ENCODE measurements around the gene DYNC2H1. TPM values are rescaled to one million over a fixed set of nuclear protein-coding genes. Genes with fewer than 3 reads are reported as not detected.

DYNC2H1 gene
- total RNA-seq, 1 donor from 2014 or later = 25.3 TPM

GRCh38 chr11:103266167-103266831, 157.1 kb downstream of the DYNC2H1 start:
- no peak for TF ChIP-seq POLR2AphosphoS5 (IDR thresholded peaks at IDR 0.05; ENCODE audit: insufficient read depth in 1 of 2, low read depth in 1 of 2)
- TF ChIP-seq, protein P1, sequence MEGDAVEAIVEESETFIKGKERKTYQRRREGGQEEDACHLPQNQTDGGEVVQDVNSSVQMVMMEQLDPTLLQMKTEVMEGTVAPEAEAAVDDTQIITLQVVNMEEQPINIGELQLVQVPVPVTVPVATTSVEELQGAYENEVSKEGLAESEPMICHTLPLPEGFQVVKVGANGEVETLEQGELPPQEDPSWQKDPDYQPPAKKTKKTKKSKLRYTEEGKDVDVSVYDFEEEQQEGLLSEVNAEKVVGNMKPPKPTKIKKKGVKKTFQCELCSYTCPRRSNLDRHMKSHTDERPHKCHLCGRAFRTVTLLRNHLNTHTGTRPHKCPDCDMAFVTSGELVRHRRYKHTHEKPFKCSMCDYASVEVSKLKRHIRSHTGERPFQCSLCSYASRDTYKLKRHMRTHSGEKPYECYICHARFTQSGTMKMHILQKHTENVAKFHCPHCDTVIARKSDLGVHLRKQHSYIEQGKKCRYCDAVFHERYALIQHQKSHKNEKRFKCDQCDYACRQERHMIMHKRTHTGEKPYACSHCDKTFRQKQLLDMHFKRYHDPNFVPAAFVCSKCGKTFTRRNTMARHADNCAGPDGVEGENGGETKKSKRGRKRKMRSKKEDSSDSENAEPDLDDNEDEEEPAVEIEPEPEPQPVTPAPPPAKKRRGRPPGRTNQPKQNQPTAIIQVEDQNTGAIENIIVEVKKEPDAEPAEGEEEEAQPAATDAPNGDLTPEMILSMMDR (IDR thresholded peaks at IDR 0.05) = no peak
- TF ChIP-seq POLR2A (IDR thresholded peaks at IDR 0.05) = no peak
- intact Hi-C loops (cut with DNase I) = no loop called here
- no peak overlapping the region for H3K27ac ChIP-seq
- no peaks in the 10 kb centered on the region for H3K4me1 ChIP-seq
- no peaks in the 10 kb centered on the region for H3K27me3 ChIP-seq
- no peaks in the 10 kb centered on the region for H3K9me3 ChIP-seq
- peaks cover 0 to 7% of the 10 kb centered on the region in 2 donors for H3K36me3 ChIP-seq
- no peak for DNase-seq (ENCODE audit: extremely low spot score in 2 of 2)
- H3K4me3 ChIP-seq = no peak overlapping the region

- Histone ChIP-seq H3K9me3 (no peaks in the 10 kb centered on the region), H3K27me3 (no peaks in the 10 kb centered on the region), H3K4me3 (no peak overlapping the region), H3K27ac (no peak overlapping the region), H3K36me3 (peaks cover 0 to 3% of the 10 kb centered on the region in 2 donors), H3K4me1 (no peaks in the 10 kb centered on the region)
- DNase-seq (ENCODE audit: extremely low spot score in 2 of 2) = no peak
- intact Hi-C loops (cut with DNase I) = no loop called here
- TF ChIP-seq POLR2AphosphoS5 (IDR thresholded peaks at IDR 0.05; ENCODE audit: insufficient read depth in 1 of 2, low read depth in 1 of 2) (no peak), POLR2A (IDR thresholded peaks at IDR 0.05) (no peak)
- TF ChIP-seq, protein P1 (IDR thresholded peaks at IDR 0.05) = no peak
These were observed 163.7 kb downstream of the DYNC2H1 start for GRCh38 chr11:103272876-103273275.

DNA sequence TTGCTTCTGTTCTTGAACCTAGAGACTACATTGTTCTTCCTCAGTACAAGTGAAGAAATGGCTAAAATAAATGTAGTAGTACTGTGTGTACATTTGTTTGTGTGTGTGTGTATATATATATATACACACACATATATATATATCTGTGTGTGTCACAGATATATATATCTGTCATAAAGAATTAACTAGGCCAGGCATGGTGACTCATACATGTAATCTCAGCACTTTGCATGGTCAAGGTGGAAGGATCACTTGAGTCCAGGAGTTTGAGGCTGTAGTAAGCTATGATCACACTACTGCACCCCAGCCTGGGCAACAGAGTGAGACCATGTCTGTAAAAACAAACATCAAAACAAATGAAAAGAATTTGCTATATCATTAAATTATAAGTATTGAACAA, 164.8 kb downstream of the DYNC2H1 start:
- intact Hi-C loops (cut with DNase I) = no loop called here
- Histone ChIP-seq H3K27me3 (no peaks in the 10 kb centered on the region), H3K9me3 (no peaks in the 10 kb centered on the region), H3K27ac (no peak overlapping the region), H3K4me3 (no peak overlapping the region), H3K36me3 (peaks cover 0 to 3% of the 10 kb centered on the region in 2 donors), H3K4me1 (no peaks in the 10 kb centered on the region)
- DNase-seq (ENCODE audit: extremely low spot score in 2 of 2) = no peak
- TF ChIP-seq POLR2AphosphoS5 (IDR thresholded peaks at IDR 0.05; ENCODE audit: insufficient read depth in 1 of 2, low read depth in 1 of 2) = no peak
- TF ChIP-seq POLR2A (IDR thresholded peaks at IDR 0.05) = no peak
- TF ChIP-seq, protein P1 (IDR thresholded peaks at IDR 0.05) = no peak

GRCh38 chr11:103279821-103280220, 170.6 kb downstream of the DYNC2H1 start:
- intact Hi-C loops (cut with DNase I) = no loop called here
- H3K9me3 ChIP-seq = no peaks in the 10 kb centered on the region
- no peak overlapping the region for H3K27ac ChIP-seq
- H3K27me3 ChIP-seq = no peaks in the 10 kb centered on the region
- TF ChIP-seq POLR2AphosphoS5 (IDR thresholded peaks at IDR 0.05; ENCODE audit: insufficient read depth in 1 of 2, low read depth in 1 of 2) = no peak
- TF ChIP-seq, protein P1 (IDR thresholded peaks at IDR 0.05) = no peak
- TF ChIP-seq POLR2A (IDR thresholded peaks at IDR 0.05) = no peak
- H3K4me3 ChIP-seq = no peak overlapping the region
- H3K36me3 ChIP-seq = no peaks in the 10 kb centered on the region
- DNase-seq (ENCODE audit: extremely low spot score in 2 of 2) = no peak
- no peaks in the 10 kb centered on the region for H3K4me1 ChIP-seq

GRCh38 chr11:103281301-103281700, 172.1 kb downstream of the DYNC2H1 start:
- Histone ChIP-seq H3K4me1 (no peaks in the 10 kb centered on the region), H3K36me3 (peaks cover 0 to 1% of the 10 kb centered on the region in 2 donors), H3K9me3 (no peaks in the 10 kb centered on the region), H3K27ac (no peak overlapping the region), H3K4me3 (no peak overlapping the region), H3K27me3 (no peaks in the 10 kb centered on the region)
- intact Hi-C loops (cut with DNase I) = no loop called here
- DNase-seq (ENCODE audit: extremely low spot score in 2 of 2) = no peak
- no peak for TF ChIP-seq POLR2A (IDR thresholded peaks at IDR 0.05)
- TF ChIP-seq POLR2AphosphoS5 (IDR thresholded peaks at IDR 0.05; ENCODE audit: insufficient read depth in 1 of 2, low read depth in 1 of 2) = no peak
- TF ChIP-seq, protein P1 (IDR thresholded peaks at IDR 0.05) = no peak
